ENCODE measurements around the gene PLEKHG2.
A peak's percentile ranks its signal among the peaks of the same experiment; 100 is the strongest.
"Not testable (repeated sequence)": the region's sequence is repeated elsewhere in the genome, so short reads cannot be mapped to it uniquely, and the experiment has no call there.

PLEKHG2 gene

GRCh38 chr19:39448271-39448670 lies 35.8 kb downstream of the PLEKHG2 start:
- DNase-seq (ENCODE audit: low spot score): no peak

- no peak for DNase-seq (ENCODE audit: low spot score)
Measured at GRCh38 chr19:39449116-39449797, 36.8 kb downstream of the PLEKHG2 start.

GRCh38 chr19:39451257-39451656 lies 38.8 kb downstream of the PLEKHG2 start:
- DNase-seq (ENCODE audit: low spot score): not testable (repeated sequence)

- DNase-seq (ENCODE audit: low spot score): no peak
Measured at GRCh38 chr19:39463403-39463802, 50.9 kb downstream of the PLEKHG2 start.

- no peak for DNase-seq (ENCODE audit: low spot score)
Measured at GRCh38 chr19:39465956-39466747, 53.7 kb downstream of the PLEKHG2 start.

GRCh38 chr19:39467941-39468340 lies 55.5 kb downstream of the PLEKHG2 start:
- no peak for DNase-seq (ENCODE audit: low spot score)

GRCh38 chr19:39469036-39469435 lies 56.6 kb downstream of the PLEKHG2 start:
- DNase-seq (ENCODE audit: low spot score): no peak

GRCh38 chr19:39469567-39469966 lies 57.1 kb downstream of the PLEKHG2 start:
- DNase-seq (ENCODE audit: low spot score): no peak

GRCh38 chr19:39470724-39471339 lies 58.4 kb downstream of the PLEKHG2 start:
- DNase-seq (ENCODE audit: low spot score): no peak

GRCh38 chr19:39471756-39472536 lies 59.5 kb downstream of the PLEKHG2 start:
- DNase-seq (ENCODE audit: low spot score): no peak

GRCh38 chr19:39472746-39473442 lies 60.4 kb downstream of the PLEKHG2 start:
- no peak for DNase-seq (ENCODE audit: low spot score)

- no peak for DNase-seq (ENCODE audit: low spot score)
Measured at GRCh38 chr19:39473443-39473960, 61.0 kb downstream of the PLEKHG2 start.

GRCh38 chr19:39474139-39474620 lies 61.7 kb downstream of the PLEKHG2 start:
- peak; percentile 91 for DNase-seq (ENCODE audit: low spot score)

- DNase-seq (ENCODE audit: low spot score): no peak
Measured at GRCh38 chr19:39475748-39476147, 63.3 kb downstream of the PLEKHG2 start.

All from iPS-NIHi11 (cell line).